GM21619 (cell line): ENCODE results near the gene CACNA1D.

ENCODE experiments used
- ATAC-seq: cut with Tn5 transposase; IDR thresholded peaks from one replicate; pipeline ENCODE4 v1.9.1; 2021; ENCODE audit not compliant: unreplicated experiment

CACNA1D gene

DNA sequence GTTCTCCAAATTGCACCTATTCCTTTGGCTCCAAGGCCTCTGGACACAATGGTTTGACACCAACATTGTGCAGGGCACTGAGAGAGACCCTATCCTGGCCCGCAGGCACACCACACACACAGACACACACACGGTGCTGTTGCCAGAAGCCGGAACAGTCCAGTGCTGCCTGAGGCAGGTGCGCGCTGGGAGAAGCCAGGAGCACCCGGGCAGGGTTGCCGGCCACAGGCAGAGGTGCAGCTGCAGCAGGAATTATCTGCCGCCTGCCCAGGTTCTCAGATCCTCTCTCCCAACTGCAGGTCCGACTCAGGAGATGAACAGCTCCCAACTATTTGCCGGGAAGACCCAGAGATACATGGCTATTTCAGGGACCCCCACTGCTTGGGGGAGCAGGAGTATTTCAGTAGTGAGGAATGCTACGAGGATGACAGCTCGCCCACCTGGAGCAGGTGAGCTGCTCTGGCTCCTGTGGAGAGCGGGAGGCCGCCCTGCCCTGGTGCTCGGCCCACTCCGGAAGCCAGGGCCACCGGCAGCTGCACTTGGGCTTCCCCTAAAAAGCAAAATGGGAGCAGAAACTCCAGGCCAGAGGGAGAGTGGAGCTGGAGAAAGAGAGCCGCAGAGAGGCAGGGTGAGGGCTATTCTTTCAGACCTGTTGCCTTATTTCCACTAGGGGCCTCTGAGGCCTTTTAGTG lies 308.9 kb downstream of the CACNA1D start:
- no peak for ATAC-seq

DNA sequence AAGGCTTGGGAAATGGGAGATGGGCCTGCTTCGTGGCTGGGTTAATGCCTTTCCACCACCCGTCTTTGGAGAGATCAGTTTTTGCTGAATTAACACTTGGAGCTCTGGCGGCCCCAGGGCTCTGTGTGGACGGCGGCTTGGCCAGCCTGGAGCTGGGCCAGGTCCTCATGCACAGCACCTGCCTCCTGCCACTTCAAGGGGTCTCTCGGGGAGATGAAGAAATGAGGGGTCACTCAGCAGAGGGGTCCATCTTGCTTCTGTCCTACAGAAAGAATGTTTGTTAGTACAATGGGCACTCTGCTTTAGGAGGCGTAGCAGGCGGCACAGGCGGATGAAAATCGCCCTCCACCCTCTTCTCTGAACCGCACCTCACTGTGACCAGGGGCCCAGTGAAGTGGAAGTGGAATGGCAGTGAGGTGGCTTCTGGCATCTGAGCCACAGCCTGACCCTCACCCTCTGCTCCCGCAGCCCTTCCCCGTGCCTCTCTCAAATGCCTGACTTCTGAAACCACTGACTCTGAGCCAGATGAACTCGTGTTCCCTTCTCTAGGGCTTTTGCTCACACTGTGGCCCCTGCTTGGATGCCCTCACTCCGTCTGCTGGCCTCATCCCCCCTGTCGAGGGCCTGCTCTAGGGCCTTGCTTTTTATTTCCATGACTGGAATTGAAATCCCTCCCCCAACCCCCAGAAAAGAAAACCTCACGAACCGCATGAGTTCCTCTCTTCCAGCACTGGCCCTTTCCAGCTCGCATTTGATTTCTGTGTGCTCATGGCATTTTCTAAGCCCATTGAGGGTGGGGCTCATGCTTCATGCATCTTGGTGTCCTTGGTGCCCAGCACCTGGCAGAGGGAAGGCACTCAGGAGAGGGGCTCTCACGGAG lies 309.6 kb downstream of the CACNA1D start:
- ATAC-seq: no peak

DNA sequence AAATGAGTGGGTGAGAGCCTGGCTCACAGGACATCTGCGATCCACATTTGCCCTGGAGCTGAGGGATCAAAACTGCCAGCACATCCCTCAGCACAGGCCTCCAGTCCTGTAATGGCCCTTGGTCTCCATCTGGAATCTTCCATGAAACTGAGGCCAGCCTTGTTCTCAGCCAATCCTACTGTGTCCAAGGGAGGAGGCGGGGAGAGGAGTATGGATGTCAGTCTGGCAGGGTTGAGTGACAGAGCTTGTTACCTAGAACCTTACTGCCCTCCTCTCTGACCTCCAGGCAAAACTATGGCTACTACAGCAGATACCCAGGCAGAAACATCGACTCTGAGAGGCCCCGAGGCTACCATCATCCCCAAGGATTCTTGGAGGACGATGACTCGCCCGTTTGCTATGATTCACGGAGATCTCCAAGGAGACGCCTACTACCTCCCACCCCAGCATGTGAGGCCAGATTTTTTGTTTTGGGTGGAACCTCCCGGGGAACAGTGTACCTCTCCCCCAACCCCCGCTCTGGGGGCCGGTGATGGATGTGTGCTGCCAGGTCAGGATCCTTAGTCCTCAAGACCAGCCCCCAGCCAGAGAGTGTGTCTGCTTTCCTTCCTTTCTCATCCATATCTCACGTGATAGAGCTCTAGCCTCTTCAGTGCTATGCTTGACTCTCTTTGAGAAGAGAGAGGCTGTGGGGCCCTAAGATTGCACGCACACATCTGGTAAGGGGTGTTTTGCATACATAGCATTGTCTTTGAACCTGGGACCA lies 310.5 kb downstream of the CACNA1D start:
- ATAC-seq: peak; percentile 52

DNA sequence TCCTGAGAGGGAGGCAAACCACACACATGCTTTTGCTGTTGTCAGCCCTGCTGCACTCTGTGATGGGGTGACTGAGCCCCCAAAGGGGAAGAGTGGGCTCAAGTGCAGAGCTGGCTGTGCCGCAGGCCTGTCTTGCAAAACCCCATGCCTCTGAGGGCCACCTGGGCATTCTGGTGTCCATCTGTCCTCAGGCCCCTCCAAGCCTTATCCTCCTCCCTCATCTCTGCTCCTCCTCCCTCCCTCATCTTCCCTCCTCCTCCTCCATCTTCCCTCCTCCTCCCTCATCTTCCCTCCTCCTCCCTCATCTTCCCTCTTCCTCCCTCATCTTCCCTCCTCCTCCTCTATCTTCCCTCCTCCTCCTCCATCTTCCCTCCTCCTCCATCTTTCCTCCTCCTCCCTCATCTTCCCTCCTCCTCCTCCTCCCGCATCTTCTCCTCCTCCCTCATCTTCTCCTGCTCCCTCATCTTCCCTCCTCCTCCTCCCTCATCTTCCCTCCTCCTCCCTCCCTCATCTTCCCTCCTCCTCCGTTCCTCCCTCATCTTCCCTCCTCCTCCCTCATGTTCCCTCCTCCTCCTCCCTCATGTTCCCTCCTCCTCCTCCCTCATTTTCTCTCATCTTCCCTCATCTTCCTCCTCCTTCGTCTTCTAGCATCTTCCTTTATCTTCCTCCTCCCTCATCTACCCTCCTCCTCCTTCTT lies 311.2 kb downstream of the CACNA1D start:
- no peak for ATAC-seq

DNA sequence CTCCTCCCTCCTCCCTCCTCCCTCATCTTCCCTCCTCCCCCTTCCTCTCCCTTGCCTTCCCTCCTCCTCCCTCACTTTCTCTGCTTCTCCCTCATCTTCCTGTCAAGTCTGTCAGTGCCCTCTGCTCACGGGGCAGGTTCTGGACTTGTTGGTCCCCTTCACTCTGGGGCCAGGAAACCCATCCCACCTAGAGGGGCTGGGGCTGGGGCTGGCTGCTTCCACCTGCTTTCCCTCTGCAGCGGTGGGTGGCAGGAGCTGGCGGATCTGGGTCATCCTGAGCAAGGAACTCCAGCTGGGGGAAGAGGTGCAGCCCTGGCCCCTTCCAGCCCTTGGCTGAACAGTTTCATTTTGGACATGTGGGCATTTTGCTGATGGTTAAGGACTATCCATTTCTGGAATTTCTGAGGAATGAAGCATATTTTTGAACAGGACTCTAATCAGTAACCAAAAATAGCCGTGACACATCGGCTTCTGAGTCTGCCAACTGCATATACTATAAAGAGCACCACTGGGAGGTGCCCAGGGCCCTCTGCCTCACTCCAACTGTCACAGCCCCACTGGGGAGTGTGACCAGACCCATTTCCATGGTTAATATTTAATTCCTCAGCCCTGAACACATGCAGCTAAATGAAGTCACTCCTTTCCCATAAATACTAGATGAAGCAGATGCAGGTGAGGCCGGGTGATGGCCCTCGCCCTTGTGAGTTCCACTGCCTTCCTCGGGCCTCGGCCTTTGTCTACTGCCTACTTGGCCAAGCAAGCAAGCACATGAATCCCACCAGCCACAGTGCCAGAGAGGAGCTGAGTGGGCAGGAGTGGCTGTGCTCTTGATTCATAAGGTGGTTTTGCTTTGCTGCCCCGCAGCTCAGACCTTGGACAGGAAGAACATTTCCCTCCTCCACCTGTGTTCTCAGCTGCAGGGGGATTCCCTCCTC lies 312.0 kb downstream of the CACNA1D start:
- peak; percentile 52 for ATAC-seq

DNA sequence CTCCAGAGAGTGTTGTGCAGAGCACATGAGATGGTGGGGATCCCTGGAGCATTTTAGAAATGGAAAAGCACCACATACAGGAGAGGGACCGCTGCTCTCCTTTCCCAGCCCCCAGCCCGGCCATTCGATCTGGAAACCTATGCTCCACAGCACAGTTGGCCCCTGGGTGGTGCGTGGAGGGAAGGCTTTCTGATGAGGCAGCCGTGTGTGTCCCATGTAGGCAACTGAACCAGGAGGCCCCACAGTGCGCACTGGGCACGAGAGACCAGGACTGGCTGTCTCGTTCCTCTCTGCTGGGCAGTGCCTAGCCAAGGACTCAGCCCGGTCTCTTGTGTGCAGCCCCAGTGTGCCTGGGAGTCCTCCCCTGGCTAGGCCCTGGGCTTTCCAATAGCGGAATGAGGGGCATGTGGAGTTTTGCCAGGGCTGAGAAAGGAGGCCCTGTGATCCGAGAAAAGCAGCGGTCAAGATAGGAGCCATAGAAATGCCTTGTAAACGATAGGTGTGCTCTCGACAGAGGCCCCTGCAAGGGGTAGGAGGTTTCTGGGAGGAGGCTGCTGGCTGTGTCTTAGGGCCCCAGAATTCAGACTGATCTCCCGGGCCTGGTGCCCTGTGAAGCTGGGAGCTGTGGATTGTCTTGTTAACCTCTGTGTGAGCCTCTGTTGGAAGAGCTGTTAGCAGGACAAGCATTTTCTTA lies 312.9 kb downstream of the CACNA1D start:
- ATAC-seq: no peak

DNA sequence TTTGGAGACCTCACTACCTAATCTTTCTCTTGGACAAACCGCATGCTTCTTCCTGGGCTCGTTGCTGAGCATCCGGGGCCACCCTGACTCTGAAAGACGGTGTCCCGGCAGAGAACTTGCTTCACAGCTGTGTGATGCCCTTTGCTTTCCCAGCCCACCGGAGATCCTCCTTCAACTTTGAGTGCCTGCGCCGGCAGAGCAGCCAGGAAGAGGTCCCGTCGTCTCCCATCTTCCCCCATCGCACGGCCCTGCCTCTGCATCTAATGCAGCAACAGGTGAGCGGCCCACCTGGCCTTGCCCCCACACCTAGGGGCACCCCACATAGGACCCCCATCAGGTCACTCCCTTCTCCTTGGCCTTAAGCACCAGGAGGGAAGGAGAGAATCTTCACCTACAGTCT lies 314.1 kb downstream of the CACNA1D start:
- ATAC-seq: no peak

DNA sequence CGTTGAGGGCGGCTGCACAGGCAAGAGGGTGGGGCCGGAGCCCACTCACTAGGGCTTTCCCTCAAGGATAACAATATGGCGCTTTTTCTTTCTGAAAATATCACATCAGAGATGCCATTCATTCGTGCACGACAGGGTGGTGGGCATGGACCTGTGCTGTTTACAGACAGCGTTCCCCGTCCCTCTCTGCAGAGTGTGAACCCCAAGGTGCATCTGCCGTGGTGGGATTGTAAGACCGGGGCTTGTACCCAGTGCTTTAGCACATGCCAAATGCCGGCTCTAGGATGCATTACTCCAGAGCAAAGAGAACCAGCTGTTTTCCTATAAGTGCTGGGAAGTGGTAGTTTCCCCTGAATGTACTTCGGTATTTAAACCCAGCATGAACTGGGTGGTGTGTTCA lies 314.9 kb downstream of the CACNA1D start:
- no peak for ATAC-seq

DNA sequence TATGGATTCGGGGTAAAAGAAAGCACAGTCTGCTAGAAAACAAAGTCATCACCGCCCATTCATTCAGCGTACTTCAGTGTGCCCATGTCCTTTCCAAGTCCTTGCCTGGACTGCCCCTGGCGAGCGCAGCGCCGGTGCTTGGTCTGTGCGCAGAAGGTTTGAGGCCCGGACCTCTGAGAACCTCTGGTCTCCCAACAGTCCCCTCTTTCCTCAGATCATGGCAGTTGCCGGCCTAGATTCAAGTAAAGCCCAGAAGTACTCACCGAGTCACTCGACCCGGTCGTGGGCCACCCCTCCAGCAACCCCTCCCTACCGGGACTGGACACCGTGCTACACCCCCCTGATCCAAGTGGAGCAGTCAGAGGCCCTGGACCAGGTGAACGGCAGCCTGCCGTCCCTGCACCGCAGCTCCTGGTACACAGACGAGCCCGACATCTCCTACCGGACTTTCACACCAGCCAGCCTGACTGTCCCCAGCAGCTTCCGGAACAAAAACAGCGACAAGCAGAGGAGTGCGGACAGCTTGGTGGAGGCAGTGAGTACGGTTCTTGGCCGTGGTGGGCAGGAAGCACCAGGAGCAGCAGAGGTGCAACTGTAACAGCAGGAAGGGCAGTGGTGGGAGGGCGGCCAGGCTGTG lies 315.5 kb downstream of the CACNA1D start:
- no peak for ATAC-seq

DNA sequence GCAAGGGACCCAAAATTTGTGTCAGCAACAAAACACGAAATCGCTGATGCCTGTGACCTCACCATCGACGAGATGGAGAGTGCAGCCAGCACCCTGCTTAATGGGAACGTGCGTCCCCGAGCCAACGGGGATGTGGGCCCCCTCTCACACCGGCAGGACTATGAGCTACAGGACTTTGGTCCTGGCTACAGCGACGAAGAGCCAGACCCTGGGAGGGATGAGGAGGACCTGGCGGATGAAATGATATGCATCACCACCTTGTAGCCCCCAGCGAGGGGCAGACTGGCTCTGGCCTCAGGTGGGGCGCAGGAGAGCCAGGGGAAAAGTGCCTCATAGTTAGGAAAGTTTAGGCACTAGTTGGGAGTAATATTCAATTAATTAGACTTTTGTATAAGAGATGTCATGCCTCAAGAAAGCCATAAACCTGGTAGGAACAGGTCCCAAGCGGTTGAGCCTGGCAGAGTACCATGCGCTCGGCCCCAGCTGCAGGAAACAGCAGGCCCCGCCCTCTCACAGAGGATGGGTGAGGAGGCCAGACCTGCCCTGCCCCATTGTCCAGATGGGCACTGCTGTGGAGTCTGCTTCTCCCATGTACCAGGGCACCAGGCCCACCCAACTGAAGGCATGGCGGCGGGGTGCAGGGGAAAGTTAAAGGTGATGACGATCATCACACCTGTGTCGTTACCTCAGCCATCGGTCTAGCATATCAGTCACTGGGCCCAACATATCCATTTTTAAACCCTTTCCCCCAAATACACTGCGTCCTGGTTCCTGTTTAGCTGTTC lies 316.9 kb downstream of the CACNA1D start:
- no peak for ATAC-seq

DNA sequence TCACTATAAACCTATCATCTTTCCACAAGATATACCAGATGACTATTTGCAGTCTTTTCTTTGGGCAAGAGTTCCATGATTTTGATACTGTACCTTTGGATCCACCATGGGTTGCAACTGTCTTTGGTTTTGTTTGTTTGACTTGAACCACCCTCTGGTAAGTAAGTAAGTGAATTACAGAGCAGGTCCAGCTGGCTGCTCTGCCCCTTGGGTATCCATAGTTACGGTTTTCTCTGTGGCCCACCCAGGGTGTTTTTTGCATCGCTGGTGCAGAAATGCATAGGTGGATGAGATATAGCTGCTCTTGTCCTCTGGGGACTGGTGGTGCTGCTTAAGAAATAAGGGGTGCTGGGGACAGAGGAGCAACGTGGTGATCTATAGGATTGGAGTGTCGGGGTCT lies 318.0 kb downstream of the CACNA1D start:
- no peak for ATAC-seq

DNA sequence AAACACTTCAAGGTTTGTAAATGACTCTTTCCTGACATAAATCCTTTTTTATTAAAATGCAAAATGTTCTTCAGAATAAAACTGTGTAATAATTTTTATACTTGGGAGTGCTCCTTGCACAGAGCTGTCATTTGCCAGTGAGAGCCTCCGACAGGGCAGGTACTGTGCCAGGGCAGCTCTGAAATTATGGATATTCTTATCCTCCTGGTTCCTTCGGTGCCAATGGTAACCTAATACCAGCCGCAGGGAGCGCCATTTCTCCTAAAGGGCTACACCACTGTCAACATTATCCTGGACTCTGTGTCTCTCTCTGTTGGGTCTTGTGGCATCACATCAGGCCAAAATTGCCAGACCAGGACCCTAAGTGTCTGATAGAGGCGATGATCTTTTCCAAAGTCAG lies 318.8 kb downstream of the CACNA1D start:
- no peak for ATAC-seq

DNA sequence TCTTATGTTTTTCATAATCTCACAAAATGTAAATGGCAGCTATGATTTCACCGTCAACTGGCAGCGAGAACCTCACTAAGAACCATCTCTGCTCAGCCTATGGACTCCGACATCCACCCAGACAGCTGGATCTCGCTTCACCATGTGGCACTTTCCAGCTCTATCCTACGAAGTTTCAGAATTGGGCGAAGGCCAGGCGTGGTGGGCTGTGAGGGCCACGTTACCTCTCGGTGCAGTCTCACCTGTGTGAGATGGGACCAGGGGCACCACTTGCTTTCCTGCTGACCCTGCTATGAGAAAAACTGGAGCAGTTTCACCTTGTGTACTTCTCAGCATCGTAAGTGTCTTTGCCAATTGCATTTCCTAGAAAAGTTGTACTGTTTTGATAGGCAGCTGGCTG lies 319.5 kb downstream of the CACNA1D start:
- no peak for ATAC-seq

DNA sequence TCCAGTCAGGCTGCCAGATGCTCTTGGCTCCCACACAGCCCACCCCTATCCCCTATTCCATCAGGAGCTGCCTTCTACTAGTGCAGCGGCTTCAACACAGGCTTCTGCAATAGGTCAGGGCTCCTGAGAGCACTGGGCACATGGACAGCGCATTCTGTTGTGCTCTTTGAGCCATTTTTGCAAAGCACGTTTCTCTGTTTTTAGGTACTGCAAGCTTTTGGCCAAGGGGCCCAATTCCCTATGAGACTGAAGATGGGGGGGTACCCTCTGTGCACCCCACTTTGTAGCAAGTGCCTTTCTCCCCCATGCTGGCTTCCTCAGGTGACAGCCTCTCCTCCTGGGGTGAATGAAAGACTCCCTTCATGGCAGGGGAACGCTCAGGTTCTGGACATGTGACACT lies 320.7 kb downstream of the CACNA1D start:
- no peak for ATAC-seq

DNA sequence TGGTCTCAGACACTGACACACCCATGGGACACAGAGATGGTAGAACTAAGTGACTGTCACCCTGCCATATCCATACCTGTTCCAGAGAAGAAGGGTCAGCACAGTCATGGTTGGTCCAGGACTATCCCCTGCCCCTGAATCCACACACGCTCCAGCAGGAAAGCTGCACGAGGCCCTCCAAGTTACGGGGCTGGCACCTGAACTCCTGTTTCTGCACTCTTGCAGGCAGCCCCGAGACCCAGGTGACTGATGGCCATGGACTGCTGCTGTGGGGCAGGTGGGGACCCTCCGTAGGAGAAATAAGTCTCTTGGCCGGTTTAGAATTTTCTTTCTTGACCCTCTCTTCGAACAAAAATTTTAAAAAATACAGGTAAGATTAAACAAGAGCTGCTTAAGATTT lies 321.2 kb downstream of the CACNA1D start:
- ATAC-seq: no peak

DNA sequence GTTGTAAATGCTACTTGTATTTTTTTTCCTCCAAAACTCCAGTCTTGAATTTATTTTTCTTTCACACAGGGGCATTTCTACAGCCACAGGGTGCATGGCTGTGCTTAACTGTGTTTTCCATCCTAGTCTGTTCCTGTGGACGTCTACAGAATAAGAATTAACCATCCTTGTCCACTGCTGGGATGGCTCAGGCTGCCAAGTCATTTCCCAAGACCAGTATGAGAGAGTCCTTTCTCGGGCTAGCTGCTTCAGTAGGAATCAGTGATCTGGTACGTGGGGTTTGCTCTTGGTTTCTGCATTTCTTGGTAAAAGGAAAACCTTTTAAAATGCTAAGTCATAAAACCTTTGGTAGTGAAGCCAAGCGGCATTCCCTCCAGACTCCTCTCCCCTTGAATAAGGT lies 322.0 kb downstream of the CACNA1D start:
- ATAC-seq: no peak

DNA sequence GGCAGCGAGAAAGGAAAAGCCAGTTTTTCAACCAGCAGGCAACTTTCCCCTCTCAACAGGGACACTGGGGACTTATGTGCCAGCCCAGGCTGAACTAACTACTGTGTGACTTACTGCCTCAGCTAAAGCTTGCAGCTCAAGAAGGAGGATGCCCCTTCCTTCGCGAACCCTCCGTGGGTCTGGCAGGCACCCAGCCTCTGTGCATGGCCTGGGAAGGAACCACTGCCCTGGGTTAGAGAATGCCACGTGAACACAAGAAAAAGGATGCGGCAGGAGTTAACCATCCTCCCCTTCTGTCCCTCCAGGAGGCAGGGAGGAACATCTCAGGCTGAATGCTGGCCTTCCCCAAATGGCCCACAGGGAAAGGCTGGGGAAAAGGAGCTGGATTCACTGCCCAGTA lies 322.8 kb downstream of the CACNA1D start:
- no peak for ATAC-seq

DNA sequence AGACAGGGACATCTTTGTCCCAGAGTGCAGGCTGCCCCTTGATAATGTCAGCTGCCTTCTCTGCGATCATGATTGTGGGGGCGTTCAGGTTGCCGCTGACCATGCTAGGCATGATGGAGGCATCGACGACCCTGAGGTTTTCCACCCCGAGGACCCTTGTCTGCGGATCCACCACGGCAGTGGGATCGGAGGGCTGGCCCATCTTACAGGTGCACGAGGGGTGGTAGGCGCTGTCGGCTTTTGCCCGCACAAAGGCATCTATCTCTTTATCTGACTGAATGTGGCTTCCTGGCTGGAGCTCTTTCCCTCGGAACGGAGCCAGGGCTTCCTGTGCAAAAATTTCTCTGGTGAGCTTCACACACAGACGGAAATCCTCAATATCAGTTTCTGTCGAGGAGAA lies 323.4 kb downstream of the CACNA1D start:
- ATAC-seq: no peak
